HepG2 (cell line): ENCODE data around the gene WDR7. TPM values are rescaled to one million over a fixed set of nuclear protein-coding genes. Genes with fewer than 3 reads are reported as not detected.

Experiments
- ATAC-seq: fragments of 200-7000 bp; cut with Tn5 transposase; 3 replicates; pipeline ENCODE4 v1.9.1; 2020; ENCODE audit warnings: mild to moderate bottlenecking, moderate library complexity
- BruUV-seq: library from RNA; stranded (reverse); fragments of 400-500 nt; replicated peaks from 2 replicates; lab custom pipeline; 2021; lab: Mats Ljungman, UMichigan
- CTCF ChIA-PET: fragments of 300-600 bp; formaldehyde crosslinking; extraction: SDS; loops from one replicate; lab custom pipeline; 2021; ENCODE audit warnings: low total read pairs, inconsistent platforms, low intra/inter-chr PET ratio; lab: Yijun Ruan, JAX
- POLR2A ChIA-PET: fragments of 350-600 bp; sonication (Branson Sonifier 250); formaldehyde crosslinking; loops from one replicate; lab custom pipeline; 2020; ENCODE audit warnings: antibody characterized with exemption, inconsistent platforms; lab: Yijun Ruan, JAX
- DNase-seq: peaks from one replicate; pipeline ENCODE4 v3.0.0-alpha.2; 2015; ENCODE audit warnings: low spot score
- FAIRE-seq: peaks from 3 replicates; lab custom pipeline; 2011; peaks lifted over from hg19 to GRCh38; lab: Jason Lieb, UNC
- H2AFZ ChIP-seq: one replicate; pipeline ENCODE4 v1.6.1; 2011; ENCODE audit warnings: low read length, inconsistent platforms
- H3K27ac ChIP-seq: fragments of 300-600 bp; 3 replicates; pipeline ENCODE4 v1.8.0; 2011; ENCODE audit warnings: mixed run types, mild to moderate bottlenecking, mixed read lengths, low read length, inconsistent platforms; ENCODE audit not compliant: insufficient read depth; ENCODE audit errors: extremely low read length
- H3K27me3 ChIP-seq, 2 experiments: fragments of 200-600 bp in 1 of 2; 2 replicates in 1 of 2; 3 replicates in 1 of 2; pipeline versions ENCODE4 v1.6.0 to v1.8.0; 2011; ENCODE audit warnings: low read length in 2 of 2, mild to moderate bottlenecking in 2 of 2, moderate library complexity in 2 of 2, inconsistent platforms in 1 of 2; ENCODE audit not compliant: insufficient read depth in 2 of 2, control insufficient read depth in 1 of 2
- H3K36me3 ChIP-seq, 2 experiments: fragments of 200-600 bp in 1 of 2; replicated peaks in 1 of 2; 2 replicates in 1 of 2; 3 replicates in 1 of 2; pipeline versions ENCODE4 v1.5.1 to v1.8.0; 2011; ENCODE audit warnings: low read length in 2 of 2, inconsistent platforms in 1 of 2; ENCODE audit not compliant: insufficient read depth in 2 of 2, control insufficient read depth in 1 of 2
- H3K4me1 ChIP-seq: 2 replicates; pipeline ENCODE4 v1.5.1; 2012; ENCODE audit warnings: low read length, inconsistent platforms; ENCODE audit not compliant: insufficient read depth
- H3K4me2 ChIP-seq: 2 replicates; pipeline ENCODE4 v1.6.0; 2011; ENCODE audit warnings: low read depth, low read length, inconsistent platforms
- H3K4me3 ChIP-seq, 3 experiments: fragments of 200-600 bp in 1 of 3; sonication (generic), shearing (Covaris generic) in 1 of 3; replicated peaks in 1 of 3; 2 replicates each; pipeline ENCODE4 v1.5.1; 2011 to 2016; ENCODE audit warnings: low read length in 3 of 3, inconsistent platforms in 2 of 3, low read depth in 2 of 3, mild to moderate bottlenecking in 2 of 3, control low read depth in 1 of 3, mixed read lengths in 1 of 3; ENCODE audit not compliant: insufficient read depth in 1 of 3
- H3K79me2 ChIP-seq: one replicate; pipeline ENCODE4 v1.6.1; 2011; ENCODE audit warnings: low read length, inconsistent platforms; ENCODE audit not compliant: insufficient read depth
- H3K9ac ChIP-seq: 2 replicates; pipeline ENCODE4 v1.6.0; 2011; ENCODE audit warnings: mild to moderate bottlenecking, low read depth, low read length, inconsistent platforms; ENCODE audit not compliant: insufficient read depth
- H3K9me3 ChIP-seq: 2 replicates; pipeline ENCODE4 v1.5.1; 2012; ENCODE audit warnings: mild to moderate bottlenecking, low read length
- H4K20me1 ChIP-seq: 2 replicates; pipeline ENCODE4 v1.6.0; 2011; ENCODE audit warnings: inconsistent platforms, mild to moderate bottlenecking, low read length, moderate library complexity; ENCODE audit not compliant: insufficient read depth
- ATF7 ChIP-seq, 2 experiments: fragments of 450-650 bp in 1 of 2; sonication (generic) in 1 of 2; formaldehyde crosslinking in 1 of 2; IDR thresholded peaks; 2 replicates each; pipeline versions ENCODE4 v1.4.0 to v1.6.1; 2016 to 2020; ENCODE audit warnings: antibody characterized with exemption in 1 of 2, mild to moderate bottlenecking in 1 of 2, missing genetic modification reagents in 1 of 2
- CAMTA2 ChIP-seq: sonication (generic); formaldehyde crosslinking; IDR thresholded peaks from 2 replicates; pipeline ENCODE4 v1.4.0; 2020; ENCODE audit warnings: mild to moderate bottlenecking, missing genetic modification reagents, borderline replicate concordance
- ETV5 ChIP-seq: IDR thresholded peaks from 2 replicates; pipeline ENCODE4 v1.6.1; 2018; ENCODE audit warnings: missing biosample characterization, missing genetic modification reagents, inconsistent platforms, borderline replicate concordance
- KDM3A ChIP-seq: IDR thresholded peaks from 2 replicates; pipeline ENCODE4 v1.6.1; 2018; ENCODE audit warnings: low read depth, missing compliant biosample characterization
- PAWR ChIP-seq: sonication (generic); formaldehyde crosslinking; IDR thresholded peaks from 2 replicates; pipeline ENCODE4 v1.4.0; 2020; ENCODE audit warnings: missing genetic modification reagents, mild to moderate bottlenecking, borderline replicate concordance
- SNAI1 ChIP-seq: sonication (generic); formaldehyde crosslinking; IDR thresholded peaks from 2 replicates; pipeline ENCODE4 v1.5.0; 2020; ENCODE audit warnings: mild to moderate bottlenecking, missing genetic modification reagents, borderline replicate concordance
- TOPORS ChIP-seq: sonication (generic); formaldehyde crosslinking; IDR thresholded peaks from 2 replicates; pipeline ENCODE4 v1.8.0; 2023; ENCODE audit warnings: mild to moderate bottlenecking, missing genetic modification reagents
- YEATS4 ChIP-seq: sonication (generic); formaldehyde crosslinking; IDR thresholded peaks from 2 replicates; pipeline ENCODE4 v1.4.0; 2020; ENCODE audit warnings: missing genetic modification reagents, borderline replicate concordance
- ZFAT ChIP-seq: sonication (generic); formaldehyde crosslinking; conservative IDR thresholded peaks from 2 replicates; pipeline ENCODE4 v1.8.1; 2023; ENCODE audit warnings: missing genetic modification reagents, inconsistent platforms
- ZMAT3 ChIP-seq: sonication (generic); formaldehyde crosslinking; conservative IDR thresholded peaks from 2 replicates; pipeline ENCODE4 v1.7.0; 2021; ENCODE audit warnings: missing genetic modification reagents
- ZNF501 ChIP-seq: sonication (generic); formaldehyde crosslinking; IDR thresholded peaks from 2 replicates; pipeline ENCODE4 v1.5.1; 2020; ENCODE audit warnings: mild to moderate bottlenecking, moderate library complexity, missing genetic modification reagents
- ZNF563 ChIP-seq: sonication (generic); formaldehyde crosslinking; IDR thresholded peaks from 2 replicates; pipeline ENCODE4 v1.8.0; 2022; ENCODE audit warnings: mild to moderate bottlenecking, moderate library complexity, missing genetic modification reagents
- WGBS: methylation state at CpG from one replicate; pipeline ENCODE4 v1.1.6; 2017; ENCODE audit warnings: low lambda C conversion rate; 5-methylcytosine and 5-hydroxymethylcytosine counted together
- in situ Hi-C: cut with HindIII; loops from 2 replicates; pipeline ENCODE4 v1.10.0; 2017; ENCODE audit warnings: low pct_unique_long_range_greater_than_20kb; ENCODE audit not compliant: extremely low pct_ligation_motif_present
- intact Hi-C: fragments of 100-400 bp; cut with micrococcal nuclease; formaldehyde crosslinking; loops from one replicate; pipeline ENCODE4 v1.10.0; 2022; ENCODE audit not compliant: unreplicated experiment
- polyA plus RNA-seq, 8 experiments: library from polyadenylated mRNA; depleted of rRNA in 3 of 8; stranded (reverse) in 7 of 8; unstranded in 1 of 8; fragments of >200 nt; fragmentation: Illumina TruSeq in 4 of 8; extraction: Trizol in 4 of 8; gene quantifications; 2 replicates each; pipeline versions ENCODE4 v1.2.1 to v1.2.3, GENCODE V29; 2011 to 2016; ENCODE audit warnings: low read depth in 4 of 8, missing spikeins in 1 of 8, mixed read lengths in 1 of 8; ENCODE audit not compliant: insufficient read depth in 1 of 8
- total RNA-seq, 5 experiments: library from RNA; depleted of rRNA; stranded (reverse); fragments of >200 nt; fragmentation: Illumina TruSeq; extraction: Trizol; gene quantifications; 2 replicates each; pipeline ENCODE4 v1.2.3, GENCODE V29; 2016; ENCODE audit warnings: low read depth in 1 of 5
- TF ChIP-seq, protein P1 (sequence below): sonication (generic); formaldehyde crosslinking; IDR thresholded peaks from 2 replicates; pipeline ENCODE4 v1.4.0; 2020; ENCODE audit warnings: mild to moderate bottlenecking, missing genetic modification reagents
- TF ChIP-seq, protein P2 (sequence below): sonication (generic); formaldehyde crosslinking; IDR thresholded peaks from 2 replicates; pipeline ENCODE4 v1.4.0; 2020; ENCODE audit warnings: missing genetic modification reagents
- TF ChIP-seq, protein P3 (sequence below): IDR thresholded peaks from 2 replicates; pipeline ENCODE4 v1.6.1; 2016; ENCODE audit warnings: missing compliant biosample characterization, missing genetic modification reagents, borderline replicate concordance

Gene WDR7
- total and polyA plus RNA-seq, 2 of the 13 experiments (the other 11 are each of a cell fraction or from before 2014, with no cell fraction given), result 2.0 to 7.8 TPM

- 0 out of 2 replicates have a peak, but pooled peaks cover 11% of the 10 kb centered on the region for H3K4me1 ChIP-seq
- FAIRE-seq (no peak), DNase-seq (no peak), ATAC-seq (no peak)
- H3K9me3 ChIP-seq, result no peaks in the 10 kb centered on the region
- no peak overlapping the region for H2AFZ ChIP-seq
- H3K79me2 ChIP-seq, result no peaks in the 10 kb centered on the region
- no peak overlapping the region for H3K9ac ChIP-seq
- ChIA-PET CTCF (no interaction called here), POLR2A (no interaction called here)
- in situ Hi-C loops, result no loop called here
- no peak overlapping the region for H3K27ac ChIP-seq
- WGBS, result 72% methylated on average over 5 of the region's 5 CpGs
- BruUV-seq, result no TSS peak
- no peaks in the 10 kb centered on the region for H3K27me3 ChIP-seq
- no peak overlapping the region for H3K4me2 ChIP-seq
- no peaks in the 10 kb centered on the region for H4K20me1 ChIP-seq
- TF ChIP-seq SNAI1 (CRISPR knock-in tag), result no peak
- peak; percentile 83 for TF ChIP-seq ATF7 (IDR thresholded peaks at IDR 0.05)
- no peak for TF ChIP-seq ATF7 (CRISPR knock-in tag; IDR thresholded peaks at IDR 0.05)
- H3K36me3 ChIP-seq, result no peaks in the 10 kb centered on the region
- intact Hi-C loops, result no loop called here
- H3K4me3 ChIP-seq, result no peak overlapping the region
These were observed 11.3 kb downstream of the WDR7 start for GRCh38 chr18:56662502-56662901.

- ChIA-PET POLR2A (no interaction called here), CTCF (no interaction called here)
- H3K9ac ChIP-seq, result no peak overlapping the region
- no peaks in the 10 kb centered on the region for H3K79me2 ChIP-seq
- 0 out of 2 replicates have a peak, but pooled peaks cover 11% of the 10 kb centered on the region for H3K4me1 ChIP-seq
- FAIRE-seq, result no peak
- no peak; the same call in 2 of the 3 replicates for ATAC-seq
- no peak overlapping the region for H3K4me3 ChIP-seq
- in situ Hi-C loops (no loop called here), intact Hi-C loops (no loop called here)
- DNase-seq, result no peak
- no peaks in the 10 kb centered on the region for H3K27me3 ChIP-seq
- H2AFZ ChIP-seq, result no peak overlapping the region
- no peak overlapping the region for H3K4me2 ChIP-seq
- 74% methylated on average over 2 of the region's 2 CpGs for WGBS
- no peaks in the 10 kb centered on the region for H3K36me3 ChIP-seq
- H4K20me1 ChIP-seq, result no peaks in the 10 kb centered on the region
- H3K9me3 ChIP-seq, result no peaks in the 10 kb centered on the region
- H3K27ac ChIP-seq, result no peak overlapping the region
- BruUV-seq, result no TSS peak
- TF ChIP-seq, protein P1, sequence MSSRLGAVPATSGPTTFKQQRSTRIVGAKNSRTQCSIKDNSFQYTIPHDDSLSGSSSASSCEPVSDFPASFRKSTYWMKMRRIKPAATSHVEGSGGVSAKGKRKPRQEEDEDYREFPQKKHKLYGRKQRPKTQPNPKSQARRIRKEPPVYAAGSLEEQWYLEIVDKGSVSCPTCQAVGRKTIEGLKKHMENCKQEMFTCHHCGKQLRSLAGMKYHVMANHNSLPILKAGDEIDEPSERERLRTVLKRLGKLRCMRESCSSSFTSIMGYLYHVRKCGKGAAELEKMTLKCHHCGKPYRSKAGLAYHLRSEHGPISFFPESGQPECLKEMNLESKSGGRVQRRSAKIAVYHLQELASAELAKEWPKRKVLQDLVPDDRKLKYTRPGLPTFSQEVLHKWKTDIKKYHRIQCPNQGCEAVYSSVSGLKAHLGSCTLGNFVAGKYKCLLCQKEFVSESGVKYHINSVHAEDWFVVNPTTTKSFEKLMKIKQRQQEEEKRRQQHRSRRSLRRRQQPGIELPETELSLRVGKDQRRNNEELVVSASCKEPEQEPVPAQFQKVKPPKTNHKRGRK (CRISPR knock-in tag), result no peak
- TF ChIP-seq TOPORS (CRISPR knock-in tag) (no peak), ZNF501 (CRISPR knock-in tag) (no peak), ZFAT (CRISPR knock-in tag) (no peak), ZMAT3 (CRISPR knock-in tag) (no peak), PAWR (no peak), ETV5 (CRISPR knock-in tag) (no peak), KDM3A (CRISPR knock-in tag) (no peak), CAMTA2 (CRISPR knock-in tag) (no peak), ZNF563 (CRISPR knock-in tag) (no peak), YEATS4 (CRISPR knock-in tag) (no peak)
- TF ChIP-seq, protein P2, sequence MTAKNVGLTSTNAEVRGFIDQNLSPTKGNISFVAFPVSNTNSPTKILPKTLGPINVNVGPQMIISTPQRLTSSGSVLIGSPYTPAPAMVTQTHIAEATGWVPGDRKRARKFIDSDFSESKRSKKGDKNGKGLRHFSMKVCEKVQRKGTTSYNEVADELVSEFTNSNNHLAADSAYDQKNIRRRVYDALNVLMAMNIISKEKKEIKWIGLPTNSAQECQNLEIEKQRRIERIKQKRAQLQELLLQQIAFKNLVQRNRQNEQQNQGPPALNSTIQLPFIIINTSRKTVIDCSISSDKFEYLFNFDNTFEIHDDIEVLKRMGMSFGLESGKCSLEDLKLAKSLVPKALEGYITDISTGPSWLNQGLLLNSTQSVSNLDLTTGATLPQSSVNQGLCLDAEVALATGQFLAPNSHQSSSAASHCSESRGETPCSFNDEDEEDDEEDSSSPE, result no peak
- TF ChIP-seq, protein P3, sequence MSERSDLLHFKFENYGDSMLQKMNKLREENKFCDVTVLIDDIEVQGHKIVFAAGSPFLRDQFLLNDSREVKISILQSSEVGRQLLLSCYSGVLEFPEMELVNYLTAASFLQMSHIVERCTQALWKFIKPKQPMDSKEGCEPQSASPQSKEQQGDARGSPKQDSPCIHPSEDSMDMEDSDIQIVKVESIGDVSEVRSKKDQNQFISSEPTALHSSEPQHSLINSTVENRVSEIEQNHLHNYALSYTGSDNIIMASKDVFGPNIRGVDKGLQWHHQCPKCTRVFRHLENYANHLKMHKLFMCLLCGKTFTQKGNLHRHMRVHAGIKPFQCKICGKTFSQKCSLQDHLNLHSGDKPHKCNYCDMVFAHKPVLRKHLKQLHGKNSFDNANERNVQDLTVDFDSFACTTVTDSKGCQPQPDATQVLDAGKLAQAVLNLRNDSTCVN (CRISPR knock-in tag), result no peak
These were observed 11.7 kb downstream of the WDR7 start for GRCh38 chr18:56662902-56663301.
